Activated gamma-delta T cell treated with Interleukin-2 at 50 U/mL for 16 hours (primary cell): Measurements from ENCODE around the gene REPS1.
"Not testable (repeated sequence)": the region's sequence is repeated elsewhere in the genome, so short reads cannot be mapped to it uniquely, and the experiment has no call there.

Experiments used
- DNase-seq: peaks from one replicate; pipeline ENCODE4 v3.0.0-alpha.2; 2020

The REPS1 gene

GRCh38 chr6:138999949-139000725 is 12.1 kb upstream of the REPS1 start:
- DNase-seq, result no peak

DNA sequence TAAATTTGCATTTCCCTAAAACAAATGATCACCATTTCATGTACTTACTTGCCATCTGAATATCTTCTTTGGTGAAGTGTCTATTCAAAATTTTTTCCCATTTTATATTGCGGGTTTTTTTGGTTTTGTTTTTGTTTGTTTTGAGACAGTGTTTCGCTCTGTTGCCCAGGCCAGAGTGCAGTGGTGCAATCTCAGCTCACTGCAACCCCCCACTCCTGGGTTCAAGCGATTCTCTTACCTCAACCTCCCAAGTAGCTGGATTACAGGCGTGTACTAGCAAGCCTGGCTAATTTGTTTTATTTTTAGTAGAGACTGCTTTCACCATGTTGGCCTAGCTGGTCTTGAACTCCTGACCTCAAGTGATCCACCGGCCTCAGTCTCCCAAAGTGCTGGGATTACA is 9.1 kb upstream of the REPS1 start:
- no peak for DNase-seq

DNA sequence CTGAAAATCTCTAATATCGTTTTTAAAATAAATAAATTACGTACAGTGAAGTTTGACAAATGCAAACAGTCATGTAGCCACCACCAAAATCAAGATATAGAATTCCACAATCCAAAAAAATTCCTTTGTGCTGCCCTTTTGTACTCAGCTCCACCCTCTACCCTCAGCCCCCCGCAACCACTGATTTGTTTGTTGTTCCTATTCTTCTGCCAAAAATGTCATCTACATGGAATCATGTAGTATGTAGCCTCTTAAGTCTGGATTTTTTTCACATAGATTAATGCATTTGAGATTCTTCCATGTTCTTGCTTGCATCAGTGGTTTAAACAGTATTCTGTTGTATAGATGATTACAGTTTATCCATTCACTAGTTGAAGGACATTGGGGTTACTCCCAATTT is 8.5 kb upstream of the REPS1 start:
- no peak for DNase-seq

- not testable (repeated sequence) for DNase-seq
Observed at GRCh38 chr6:138993410-138993809, 5.4 kb upstream of the REPS1 start.

GRCh38 chr6:138992965-138993364 is 4.9 kb upstream of the REPS1 start:
- DNase-seq, result not testable (repeated sequence)

- DNase-seq, result no peak
Observed at GRCh38 chr6:138991206-138991605, 3.2 kb upstream of the REPS1 start.

DNA sequence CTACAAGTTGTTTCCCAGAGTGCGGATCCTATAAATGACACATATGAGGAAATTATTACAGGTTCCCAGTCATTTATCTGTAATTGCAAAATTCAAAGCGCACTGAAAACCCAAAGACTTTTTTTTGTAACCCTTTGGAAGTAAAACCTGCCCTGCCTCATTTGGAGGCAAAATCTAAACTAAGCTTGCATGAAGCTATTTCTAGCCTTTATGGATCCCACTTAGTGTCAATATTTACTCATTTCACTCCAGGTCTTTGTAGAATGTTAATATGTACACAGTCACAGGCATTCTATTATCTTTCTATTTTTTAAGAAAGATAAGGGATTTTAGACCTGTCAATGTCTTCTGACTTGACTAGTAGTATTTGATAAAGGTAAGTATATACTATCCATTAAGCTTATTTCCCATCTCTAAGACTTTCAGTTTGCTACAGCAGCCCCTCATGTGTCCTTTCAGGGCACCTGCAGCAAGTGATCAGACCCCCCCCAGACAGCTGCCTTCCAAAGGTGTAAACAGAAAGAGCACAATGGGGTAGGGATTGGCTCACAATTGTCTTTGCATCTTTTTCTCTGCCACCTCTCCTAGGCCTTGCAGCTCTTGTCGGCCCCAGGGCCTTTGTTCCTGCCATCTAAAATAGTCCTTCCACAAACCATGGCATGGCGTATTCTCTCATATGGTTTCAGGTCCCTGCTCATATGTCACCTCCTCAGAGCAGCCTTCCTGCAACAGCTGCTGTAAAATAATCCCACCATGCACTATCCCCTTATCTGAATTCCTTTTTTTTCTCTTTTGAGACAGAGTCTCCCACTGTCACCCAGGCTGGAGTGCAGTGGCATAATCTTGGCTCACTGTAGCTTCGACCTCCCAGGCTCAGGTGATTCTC is 1.3 kb upstream of the REPS1 start:
- DNase-seq, result no peak

DNA sequence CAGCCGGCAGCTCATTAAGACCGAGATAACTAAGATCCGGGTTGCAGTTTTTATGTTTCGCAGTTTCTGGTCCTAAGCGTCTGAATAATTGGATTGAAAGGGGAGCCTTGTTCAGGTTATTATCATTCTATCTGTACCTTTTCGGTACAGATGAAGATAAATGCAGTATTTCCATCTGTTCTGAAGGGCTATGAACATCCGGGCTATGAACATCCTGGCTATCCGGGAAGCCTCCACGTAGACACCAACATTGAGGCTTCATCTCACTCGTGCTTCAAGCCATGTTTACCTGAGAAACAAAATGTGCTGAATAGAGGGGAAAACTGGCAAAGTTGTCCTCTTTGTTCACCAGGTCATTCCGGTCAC is 399 bp upstream of the REPS1 start:
- DNase-seq, result peak; percentile 13

DNA sequence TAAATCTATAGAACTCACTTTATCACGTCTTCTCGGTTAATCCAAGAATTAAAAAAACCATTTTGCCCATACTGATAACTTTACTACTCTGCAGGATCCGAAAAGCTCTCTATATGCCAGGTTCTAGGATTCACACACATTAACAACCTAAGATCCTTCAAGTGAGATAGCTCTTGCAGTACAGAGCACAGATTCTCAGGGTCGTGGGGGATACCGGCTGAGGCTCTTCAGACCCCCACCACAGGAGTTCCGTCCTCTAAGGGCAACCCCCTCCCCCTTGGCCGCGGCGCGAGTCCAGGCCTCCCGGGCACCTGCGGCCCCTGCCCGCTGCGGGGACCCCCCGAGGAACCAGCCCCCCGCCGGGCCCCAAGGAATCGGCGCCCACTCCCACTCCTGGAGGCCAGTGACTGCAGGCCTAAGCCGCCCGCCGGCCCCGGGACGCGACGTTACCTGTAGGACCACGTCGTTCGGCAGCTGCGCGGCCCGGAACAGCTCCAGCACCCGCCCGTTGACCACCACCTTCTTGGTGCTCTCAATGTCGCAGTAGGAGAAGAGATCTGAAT is 892 bp downstream of the REPS1 start:
- DNase-seq, result no peak

GRCh38 chr6:138986578-138986977 is 1.5 kb downstream of the REPS1 start:
- DNase-seq, result no peak

GRCh38 chr6:138981416-138981815 is 6.6 kb downstream of the REPS1 start:
- DNase-seq, result no peak

- DNase-seq, result no peak
Observed at GRCh38 chr6:138979813-138980668, 8.0 kb downstream of the REPS1 start.

GRCh38 chr6:138979365-138979764 is 8.7 kb downstream of the REPS1 start:
- no peak for DNase-seq

GRCh38 chr6:138978229-138978628 is 9.8 kb downstream of the REPS1 start:
- no peak for DNase-seq

GRCh38 chr6:138977646-138978167 is 10.3 kb downstream of the REPS1 start:
- no peak for DNase-seq

GRCh38 chr6:138977242-138977641 is 10.8 kb downstream of the REPS1 start:
- DNase-seq, result no peak

GRCh38 chr6:138975815-138976214 is 12.2 kb downstream of the REPS1 start:
- DNase-seq, result no peak

GRCh38 chr6:138973466-138974153 is 14.4 kb downstream of the REPS1 start:
- DNase-seq, result no peak

- no peak for DNase-seq
Observed at GRCh38 chr6:138972226-138972665, 15.8 kb downstream of the REPS1 start.

GRCh38 chr6:138971601-138972000 is 16.5 kb downstream of the REPS1 start:
- no peak for DNase-seq

GRCh38 chr6:138970856-138971425 is 17.1 kb downstream of the REPS1 start:
- peak; percentile 12 for DNase-seq

GRCh38 chr6:138970159-138970558 is 17.9 kb downstream of the REPS1 start:
- DNase-seq, result no peak
